NCI-H1694 (cell line): ENCODE results near the gene NEUROD4.

Source experiments
- DNase-seq: peaks from one replicate; lab custom pipeline; 2025; lab: John Stamatoyannopoulos, UW

The NEUROD4 gene

GRCh38 chr12:55061024-55061423 lies 41.2 kb downstream of the NEUROD4 start:
- peak; percentile 29 for DNase-seq

GRCh38 chr12:55063291-55063690 lies 43.5 kb downstream of the NEUROD4 start:
- no peak for DNase-seq

- no peak for DNase-seq
These were observed 45.8 kb downstream of the NEUROD4 start for GRCh38 chr12:55065535-55065934.

GRCh38 chr12:55067701-55068100 lies 47.9 kb downstream of the NEUROD4 start:
- peak; percentile 75 for DNase-seq

GRCh38 chr12:55068416-55069010 lies 48.7 kb downstream of the NEUROD4 start:
- peak; percentile 92 for DNase-seq

GRCh38 chr12:55072083-55072482 lies 52.3 kb downstream of the NEUROD4 start:
- DNase-seq = peak; percentile 75

GRCh38 chr12:55073043-55074022 lies 53.6 kb downstream of the NEUROD4 start:
- peak; percentile 83 for DNase-seq

- DNase-seq = no peak
These were observed 55.0 kb downstream of the NEUROD4 start for GRCh38 chr12:55074806-55075205.
